ENCODE results near the gene TFAP2E. TPM values are rescaled to one million over a fixed set of nuclear protein-coding genes. Genes with fewer than 3 reads are reported as not detected.

TFAP2E gene
- total RNA-seq, 1 donor from 2014 or later: 0.47 TPM

DNA sequence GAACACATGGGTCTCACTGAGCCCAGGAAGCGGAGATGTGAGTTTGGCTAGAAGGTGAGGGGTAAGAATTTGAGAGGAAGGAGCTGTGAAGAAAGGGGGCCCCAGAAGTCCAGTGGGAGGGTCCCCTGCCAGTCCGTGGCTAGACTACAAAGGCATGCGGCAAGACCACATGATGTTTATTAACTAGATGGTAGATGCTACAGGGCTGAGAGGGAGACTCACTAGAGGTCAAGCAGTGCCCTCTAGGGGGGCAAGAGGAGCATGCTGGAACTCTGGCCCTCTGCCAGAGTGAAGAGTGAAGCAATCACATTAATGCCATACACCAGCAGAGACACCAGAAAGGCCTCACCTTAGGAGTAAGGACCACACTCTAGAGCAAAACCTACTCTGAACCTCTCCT lies 28.1 kb upstream of the TFAP2E start:
- no peaks in the 10 kb centered on the region for H3K9me3 Mint-ChIP-seq
- peaks cover 40% of the 10 kb centered on the region for H3K36me3 Mint-ChIP-seq (ENCODE audit: low read depth)
- H3K27ac Mint-ChIP-seq: no peak overlapping the region
- H3K27me3 Mint-ChIP-seq (ENCODE audit: insufficient read depth): no peaks in the 10 kb centered on the region
- peaks cover 57% of the 10 kb centered on the region for H3K4me1 Mint-ChIP-seq (ENCODE audit: low read depth)
- peak; percentile 44 for DNase-seq (ENCODE audit: low spot score)
- intact Hi-C loops (cut with micrococcal nuclease): loop anchor here (1.0 kb wide), 1 partner anchor 94 kb away; no protein-coding TSS in a partner anchor
- no peak overlapping the region for H3K4me3 Mint-ChIP-seq

DNA sequence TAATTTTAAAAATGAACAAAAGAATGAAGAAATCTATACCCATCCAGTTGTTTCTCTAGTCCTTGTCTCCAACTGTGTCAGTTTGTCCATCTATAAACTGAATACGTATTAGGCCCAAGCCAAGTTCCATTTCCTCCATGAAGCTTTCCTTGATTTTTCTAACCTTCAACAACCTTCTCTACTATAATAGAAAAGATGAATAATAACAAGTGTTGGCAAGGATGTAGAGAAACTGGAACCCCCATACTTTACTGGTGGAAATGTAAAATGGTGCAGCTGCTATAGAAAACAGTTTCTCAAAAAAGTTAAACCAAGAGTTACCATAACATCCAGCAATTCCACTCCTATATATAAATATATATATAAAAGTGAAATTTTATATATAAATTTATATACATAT lies 26.5 kb upstream of the TFAP2E start:
- Mint-ChIP-seq H3K4me1 (ENCODE audit: low read depth) (peaks cover 50% of the 10 kb centered on the region), H3K36me3 (ENCODE audit: low read depth) (peaks cover 40% of the 10 kb centered on the region), H3K9me3 (no peaks in the 10 kb centered on the region), H3K4me3 (no peak overlapping the region), H3K27me3 (ENCODE audit: insufficient read depth) (no peaks in the 10 kb centered on the region), H3K27ac (no peak overlapping the region)
- DNase-seq (ENCODE audit: low spot score): no peak
- intact Hi-C loops (cut with micrococcal nuclease): no loop called here

DNA sequence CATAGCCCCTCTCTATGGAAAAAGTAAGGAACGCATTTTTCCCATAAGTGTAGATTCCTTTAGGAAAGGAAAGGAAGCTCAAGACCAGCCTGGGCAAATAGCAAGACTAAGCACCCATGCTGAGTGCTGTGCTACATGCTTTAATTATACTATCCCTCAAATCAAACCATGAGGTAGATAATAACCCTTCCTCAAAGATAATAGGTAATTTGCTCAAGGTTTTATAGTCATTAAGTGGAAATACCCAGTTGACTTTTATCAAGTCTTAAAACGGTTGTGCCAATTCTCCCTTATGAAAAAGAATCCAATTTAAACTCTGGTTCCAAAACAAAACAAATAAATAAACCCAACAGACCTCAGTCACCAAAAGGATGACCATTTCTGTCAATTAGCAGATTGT lies 19.3 kb upstream of the TFAP2E start:
- H3K9me3 Mint-ChIP-seq: no peaks in the 10 kb centered on the region
- intact Hi-C loops (cut with micrococcal nuclease): loop anchor here (10.0 kb wide), 1 partner anchor 699 kb away; the partner anchor contains the start of gene SMIM12
- H3K27me3 Mint-ChIP-seq (ENCODE audit: insufficient read depth): no peaks in the 10 kb centered on the region
- H3K36me3 Mint-ChIP-seq (ENCODE audit: low read depth): peaks cover 30% of the 10 kb centered on the region
- no peak for DNase-seq (ENCODE audit: low spot score)
- no peak overlapping the region for H3K27ac Mint-ChIP-seq
- peaks cover 53% of the 10 kb centered on the region for H3K4me1 Mint-ChIP-seq (ENCODE audit: low read depth)
- no peak overlapping the region for H3K4me3 Mint-ChIP-seq

DNA sequence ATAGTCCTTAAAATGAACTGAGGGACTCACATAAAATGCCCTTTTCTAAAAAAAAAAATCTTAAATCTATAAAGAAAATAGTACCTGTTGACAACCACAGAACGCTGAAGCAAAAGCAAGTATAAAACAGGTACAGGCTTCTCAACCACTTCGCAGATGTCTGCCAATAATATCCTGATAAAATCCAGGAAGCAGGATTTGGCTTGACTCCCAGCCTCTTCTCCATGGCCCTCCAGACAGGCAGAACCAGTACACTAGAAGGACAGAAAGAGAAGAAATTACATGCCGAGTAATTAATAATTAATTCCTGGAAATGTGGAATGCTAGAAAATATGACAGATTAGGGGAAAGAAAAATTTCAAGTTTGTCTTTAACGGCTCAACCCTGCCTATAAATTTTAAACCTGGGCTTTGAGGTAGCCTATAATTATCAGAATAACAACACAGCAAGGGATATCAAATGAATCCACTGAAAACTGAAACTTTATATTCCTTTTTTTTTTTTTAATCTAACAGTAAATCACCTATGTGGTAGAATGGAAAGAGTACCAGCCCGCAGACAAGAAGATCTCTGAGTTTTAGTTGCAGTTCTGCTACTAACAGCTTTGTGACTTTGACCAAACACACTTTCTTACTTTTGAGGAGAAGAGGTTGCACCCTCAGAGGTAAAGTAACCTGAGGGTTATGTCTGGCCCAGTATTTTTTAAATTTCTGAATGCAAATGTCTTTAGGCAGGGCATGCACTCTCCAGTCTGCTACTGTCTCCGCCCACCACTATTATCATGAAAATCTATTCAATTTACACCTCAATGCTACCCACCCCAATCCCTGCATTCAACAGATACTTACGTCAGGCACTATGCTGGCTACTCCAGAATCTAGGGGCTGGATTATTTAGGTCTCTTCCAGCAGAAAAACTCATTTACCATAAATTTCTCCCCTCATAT lies 18.6 kb upstream of the TFAP2E start:
- peaks cover 32% of the 10 kb centered on the region for H3K36me3 Mint-ChIP-seq (ENCODE audit: low read depth)
- no peaks in the 10 kb centered on the region for H3K9me3 Mint-ChIP-seq
- intact Hi-C loops (cut with micrococcal nuclease): loop anchor here (5.0 to 10.0 kb wide), 3 partner anchors 88 to 700 kb away; partner anchors contain the start of genes AGO3, PSMB2 and SMIM12
- peaks cover 55% of the 10 kb centered on the region for H3K4me1 Mint-ChIP-seq (ENCODE audit: low read depth)
- no peak for DNase-seq (ENCODE audit: low spot score)
- no peaks in the 10 kb centered on the region for H3K27me3 Mint-ChIP-seq (ENCODE audit: insufficient read depth)
- no peak overlapping the region for H3K27ac Mint-ChIP-seq
- H3K4me3 Mint-ChIP-seq: peak overlapping the region; percentile 98

DNA sequence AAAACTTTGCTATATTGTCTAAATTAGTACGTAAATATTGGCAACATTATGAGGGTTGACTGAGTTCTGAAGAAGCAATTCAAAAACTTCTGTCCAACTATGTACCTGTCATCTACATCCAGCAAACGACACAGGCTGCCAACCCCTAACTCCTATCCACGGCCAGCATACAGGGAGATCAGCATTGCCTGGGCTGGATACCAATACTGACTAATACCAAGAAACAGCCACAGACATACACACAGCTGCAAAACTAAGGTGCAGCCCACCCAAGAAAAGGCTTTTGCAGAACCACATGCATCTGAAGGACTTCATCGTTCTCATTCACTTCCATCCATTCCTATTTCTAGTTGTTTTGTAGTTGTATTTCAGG lies 17.9 kb upstream of the TFAP2E start:
- Mint-ChIP-seq H3K27ac (peak overlapping the region; percentile 86), H3K36me3 (ENCODE audit: low read depth) (peaks cover 30% of the 10 kb centered on the region), H3K4me3 (peak overlapping the region; percentile 98), H3K27me3 (ENCODE audit: insufficient read depth) (no peaks in the 10 kb centered on the region), H3K4me1 (ENCODE audit: low read depth) (peaks cover 53% of the 10 kb centered on the region), H3K9me3 (no peaks in the 10 kb centered on the region)
- intact Hi-C loops (cut with micrococcal nuclease): loop anchor here (5.0 to 10.0 kb wide), 3 partner anchors 87 to 700 kb away; partner anchors contain the start of genes AGO3, PSMB2 and SMIM12
- no peak for DNase-seq (ENCODE audit: low spot score)

DNA sequence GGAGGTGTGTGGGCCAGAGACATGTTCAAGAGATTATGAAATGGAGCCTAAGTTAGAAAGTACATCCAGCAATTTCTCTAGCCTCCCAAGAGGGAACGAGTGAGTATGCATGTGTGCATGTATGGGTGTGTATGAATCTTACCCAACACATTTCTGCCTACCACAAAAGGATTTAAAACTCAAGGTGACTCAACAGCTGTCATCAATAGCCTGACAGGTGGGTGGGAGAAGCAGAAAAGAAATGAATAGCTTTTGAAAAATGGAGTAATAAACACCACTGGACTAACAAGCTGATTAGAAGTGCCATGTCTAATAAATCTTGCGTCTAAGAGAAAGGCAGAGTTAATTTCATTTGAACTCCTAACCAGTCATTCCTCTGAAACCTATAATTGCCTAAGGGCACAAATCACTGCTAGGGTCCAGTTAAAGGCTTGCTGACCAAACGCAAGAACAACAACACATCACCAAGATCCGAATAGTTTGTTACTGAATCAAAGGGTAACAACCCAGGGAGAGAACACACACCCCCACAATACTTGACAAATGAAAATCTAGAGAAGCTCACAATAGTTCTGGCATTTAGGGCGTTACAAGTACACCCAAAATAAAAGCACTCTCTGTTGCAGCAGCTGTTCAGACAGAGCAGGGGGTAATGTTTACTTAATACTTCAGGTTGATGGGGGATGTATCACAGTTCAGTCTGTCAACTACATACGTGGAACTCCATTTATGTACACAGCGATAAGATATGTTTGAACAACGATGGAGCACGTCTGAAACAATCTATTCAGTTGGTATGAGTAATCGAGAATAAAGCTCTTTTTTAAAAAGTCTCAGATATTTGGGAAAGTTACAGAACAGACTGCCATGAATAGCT lies 17.3 kb upstream of the TFAP2E start:
- intact Hi-C loops (cut with micrococcal nuclease): loop anchor here (2.0 to 10.0 kb wide), 5 partner anchors 17 to 701 kb away; partner anchors contain the start of genes AGO3, PSMB2, SFPQ and SMIM12
- Mint-ChIP-seq H3K27me3 (ENCODE audit: insufficient read depth) (no peaks in the 10 kb centered on the region), H3K4me3 (peak overlapping the region; percentile 98), H3K4me1 (ENCODE audit: low read depth) (peaks cover 53% of the 10 kb centered on the region), H3K36me3 (ENCODE audit: low read depth) (peaks cover 30% of the 10 kb centered on the region), H3K9me3 (no peaks in the 10 kb centered on the region), H3K27ac (peak overlapping the region; percentile 86)
- no peak for DNase-seq (ENCODE audit: low spot score)

DNA sequence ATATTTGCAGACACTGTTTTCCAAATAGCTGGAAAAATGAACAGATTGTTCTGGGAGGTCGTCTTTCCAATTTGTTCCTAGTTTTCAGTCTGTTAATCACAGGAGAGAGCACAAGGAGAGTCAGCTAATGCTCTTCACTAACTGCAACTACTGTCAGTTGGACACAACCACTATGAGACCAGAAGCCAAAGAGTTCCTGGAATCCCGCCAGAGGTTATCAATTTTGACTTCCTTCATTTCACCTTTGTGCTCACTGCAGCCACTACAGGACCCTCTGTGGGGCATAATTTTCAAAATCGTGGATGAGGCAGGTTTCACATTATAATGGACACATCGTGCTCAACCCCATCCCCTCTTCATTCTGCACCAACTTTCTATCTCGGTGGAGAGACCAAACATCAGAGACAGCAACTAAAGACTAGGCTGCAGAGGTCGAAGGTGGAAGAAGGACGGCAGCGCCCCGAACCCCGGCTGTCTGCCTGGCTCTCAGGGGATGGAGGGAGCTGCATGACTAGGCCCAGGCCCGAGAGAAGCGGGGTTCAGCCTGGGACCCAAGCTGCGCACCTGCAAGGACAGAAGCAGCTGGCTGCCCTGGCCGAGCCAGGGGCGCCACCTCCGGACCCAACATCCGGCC lies 16.5 kb upstream of the TFAP2E start:
- Mint-ChIP-seq H3K4me1 (ENCODE audit: low read depth) (peaks cover 61% of the 10 kb centered on the region), H3K27me3 (ENCODE audit: insufficient read depth) (no peaks in the 10 kb centered on the region), H3K9me3 (no peaks in the 10 kb centered on the region), H3K27ac (peak overlapping the region; percentile 86), H3K36me3 (ENCODE audit: low read depth) (peaks cover 35% of the 10 kb centered on the region), H3K4me3 (peak overlapping the region; percentile 98)
- DNase-seq (ENCODE audit: low spot score): no peak
- intact Hi-C loops (cut with micrococcal nuclease): loop anchor here (1.0 to 10.0 kb wide), 8 partner anchors 18 to 702 kb away; partner anchors contain the start of genes AGO3, PSMB2, SFPQ and SMIM12

DNA sequence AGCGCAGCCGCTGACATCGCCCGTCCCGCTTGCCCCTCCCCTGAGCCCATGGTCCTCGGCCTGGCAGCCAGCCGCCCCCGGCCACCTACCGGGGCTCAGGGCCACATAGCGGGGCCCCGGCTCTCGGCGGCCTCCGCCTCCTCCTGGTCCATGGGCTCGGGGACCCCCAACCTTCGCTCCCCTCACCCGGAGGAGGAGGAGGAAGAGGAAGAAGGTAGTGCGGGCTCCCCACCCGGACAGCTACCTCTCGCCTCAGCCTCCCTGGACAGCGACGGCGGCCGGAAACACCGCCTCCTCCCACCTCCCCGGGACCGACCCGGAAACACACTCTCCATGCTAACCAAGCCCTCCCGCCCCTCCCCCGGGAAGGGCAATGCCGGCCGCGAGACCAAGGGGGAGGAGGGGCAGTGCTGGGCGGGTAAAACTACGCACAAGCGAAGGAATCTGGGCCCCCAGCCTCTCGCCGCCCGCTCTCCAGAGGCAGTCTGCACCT lies 15.9 kb upstream of the TFAP2E start, which contains the start of gene KIAA0319L:
Gene KIAA0319L, minus strand, starts transcription at position 286 of the 493 bp plus-strand sequence. CDS start 2,912 bp downstream, outside the sequence.
- Mint-ChIP-seq H3K4me1 (ENCODE audit: low read depth) (peaks cover 66% of the 10 kb centered on the region), H3K36me3 (ENCODE audit: low read depth) (peaks cover 30% of the 10 kb centered on the region), H3K27me3 (ENCODE audit: insufficient read depth) (no peaks in the 10 kb centered on the region), H3K4me3 (peak within 1 kb of the TSS; percentile 98), H3K27ac (peak within 1 kb of the TSS; percentile 96), H3K9me3 (no peaks in the 10 kb centered on the region)
- intact Hi-C loops (cut with micrococcal nuclease): loop anchor here (1.0 to 10.0 kb wide), 8 partner anchors 18 to 702 kb away; partner anchors contain the start of genes AGO3, PSMB2, SFPQ and SMIM12
- no peak for DNase-seq (ENCODE audit: low spot score)

DNA sequence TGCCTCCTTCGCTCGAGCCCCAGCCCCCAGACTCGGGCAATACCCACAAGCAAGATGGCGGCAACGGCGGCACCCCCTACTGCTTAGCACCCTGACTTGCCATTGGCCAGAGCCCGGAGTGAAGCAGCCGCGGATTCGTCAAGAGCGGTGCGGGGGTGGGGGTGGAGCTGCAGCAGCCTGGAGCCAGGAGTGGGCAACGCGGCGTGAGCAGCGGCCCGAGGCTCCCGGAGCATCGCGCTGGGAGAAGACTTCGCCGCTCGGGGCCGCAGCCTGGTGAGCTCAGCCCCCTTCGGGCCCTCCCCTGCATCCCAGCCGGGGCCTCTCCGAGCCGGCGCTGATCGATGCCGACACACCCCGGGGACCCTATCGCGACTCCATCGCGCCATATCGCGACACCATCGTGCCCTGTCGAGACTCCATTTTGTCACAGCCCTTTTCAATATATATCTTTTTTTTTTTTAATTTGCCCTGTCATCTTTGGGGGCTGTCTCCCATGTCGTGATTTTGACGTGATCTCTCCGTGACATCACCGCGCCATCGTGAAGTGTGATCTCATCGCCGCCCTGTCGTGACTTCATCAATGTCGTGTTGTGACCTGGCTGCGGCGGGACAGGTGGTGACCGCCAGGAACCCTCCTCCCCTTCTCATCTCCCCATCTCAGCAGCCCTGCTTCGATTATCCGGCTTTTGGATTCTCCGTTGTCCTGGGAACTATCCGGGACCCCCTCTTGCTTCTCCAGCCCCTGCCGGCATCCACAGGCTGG lies 15.3 kb upstream of the TFAP2E start, which contains the start of gene NCDN:
Gene NCDN, plus strand, starts transcription at position 189 of the 763 bp plus-strand sequence. Its CDS starts 392 bp downstream, at position 581.
- peak within 1 kb of the TSS; percentile 96 for H3K27ac Mint-ChIP-seq
- peaks cover 71% of the 10 kb centered on the region for H3K4me1 Mint-ChIP-seq (ENCODE audit: low read depth)
- no peaks in the 10 kb centered on the region for H3K9me3 Mint-ChIP-seq

DNA sequence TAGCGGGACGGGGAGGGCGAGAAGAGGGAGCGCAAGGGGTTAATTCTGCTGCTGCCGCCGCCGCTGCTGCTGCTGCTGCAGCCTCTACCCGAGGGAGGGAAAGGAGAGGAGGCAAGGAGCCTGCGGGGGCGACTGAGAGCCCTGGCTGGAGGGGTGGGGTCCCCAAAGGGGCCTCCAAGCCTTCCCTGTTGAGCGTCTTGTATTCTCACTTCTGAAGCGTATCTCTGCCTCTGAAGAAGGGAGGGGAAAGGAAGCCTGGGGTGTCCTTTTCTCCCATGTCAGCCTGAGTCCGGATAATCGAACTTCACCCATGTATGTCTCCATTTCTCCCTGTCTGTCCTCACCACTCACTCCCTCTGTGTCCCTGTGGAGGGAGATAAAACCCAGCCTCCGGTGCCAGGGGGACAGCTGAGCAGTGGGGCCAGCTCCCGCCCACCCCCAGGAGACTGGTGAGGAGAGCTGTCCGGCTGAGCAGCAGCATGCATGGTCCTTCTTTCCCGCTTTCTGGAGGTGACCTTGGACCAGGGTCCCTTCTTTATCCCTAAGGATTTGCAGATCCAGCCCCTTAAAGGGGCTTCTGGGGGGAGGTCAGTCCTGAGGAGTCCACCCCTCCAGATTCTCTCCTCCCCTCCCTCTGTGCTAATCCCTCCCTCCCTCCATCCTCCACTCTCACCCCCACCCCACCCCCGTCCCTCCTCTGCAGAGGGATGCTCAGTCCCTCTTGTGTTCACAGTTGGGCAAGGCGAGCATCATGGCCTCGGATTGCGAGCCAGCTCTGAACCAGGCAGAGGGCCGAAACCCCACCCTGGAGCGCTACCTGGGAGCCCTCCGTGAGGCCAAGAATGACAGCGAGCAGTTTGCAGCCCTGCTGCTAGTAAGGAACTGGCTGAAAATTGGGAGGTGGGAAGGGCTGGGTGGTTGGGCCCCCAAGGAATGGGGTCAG lies 14.5 kb upstream of the TFAP2E start:
- no peaks in the 10 kb centered on the region for H3K9me3 Mint-ChIP-seq
- no peaks in the 10 kb centered on the region for H3K27me3 Mint-ChIP-seq (ENCODE audit: insufficient read depth)
- no peak for DNase-seq (ENCODE audit: low spot score)
- peak overlapping the region; percentile 98 for H3K4me3 Mint-ChIP-seq
- H3K4me1 Mint-ChIP-seq (ENCODE audit: low read depth): peaks cover 69% of the 10 kb centered on the region
- intact Hi-C loops (cut with micrococcal nuclease): loop anchor here (5.0 to 10.0 kb wide), 3 partner anchors 84 to 704 kb away; partner anchors contain the start of genes AGO3, PSMB2 and SMIM12
- peak overlapping the region; percentile 96 for H3K27ac Mint-ChIP-seq
- H3K36me3 Mint-ChIP-seq (ENCODE audit: low read depth): peaks cover 21% of the 10 kb centered on the region

More for the DNA sequence above, 15.3 kb upstream of the TFAP2E start, which contains the start of gene NCDN:
- peak; percentile 94 for DNase-seq (ENCODE audit: low spot score)
- Mint-ChIP-seq H3K27me3 (ENCODE audit: insufficient read depth) (no peaks in the 10 kb centered on the region), H3K36me3 (ENCODE audit: low read depth) (peaks cover 25% of the 10 kb centered on the region), H3K4me3 (peak within 1 kb of the TSS; percentile 98)
- intact Hi-C loops (cut with micrococcal nuclease): loop anchor here (1.0 to 10.0 kb wide), 8 partner anchors 19 to 703 kb away; partner anchors contain the start of genes AGO3, PSMB2, SFPQ and SMIM12
